Measurements from ENCODE around the gene FGD3. TPM values are rescaled to one million over a fixed set of nuclear protein-coding genes. Genes with fewer than 3 reads are reported as not detected.

Gene FGD3
- polyA plus RNA-seq, 1 experiment = not detected

DNA sequence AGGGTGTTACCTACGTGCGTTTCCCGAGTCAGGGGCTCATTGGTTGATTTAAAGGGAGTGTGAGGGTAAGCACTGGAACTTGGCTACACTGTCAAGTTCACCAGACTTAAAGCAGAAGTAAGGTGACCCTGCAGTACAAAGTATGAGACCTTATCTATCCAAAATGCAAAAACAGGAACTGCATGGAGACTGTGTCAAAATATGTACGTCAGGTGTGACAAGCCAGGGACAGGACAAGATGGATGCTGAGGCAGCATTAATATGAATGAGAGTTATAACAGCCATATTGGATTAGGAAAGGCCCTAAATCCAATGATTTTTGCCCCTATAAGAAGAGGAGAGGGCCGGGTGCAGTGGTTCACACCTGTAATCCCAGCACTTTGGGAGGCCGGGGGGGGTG, 95.8 kb downstream of the FGD3 start:
- ChIA-PET POLR2A (no interaction called here), CTCF (no interaction called here)
- no peaks in the 10 kb centered on the region; the same call in none of the 2 replicates for H3K9me3 ChIP-seq (ENCODE audit: control insufficient read depth, insufficient read depth, low read length)
- no peaks in the 10 kb centered on the region for H3K27me3 ChIP-seq (ENCODE audit: control insufficient read depth, insufficient read depth, low read length)
- no peak for DNase-seq (ENCODE audit: low read depth, low spot score)
- no peak overlapping the region for H3K27ac ChIP-seq (ENCODE audit: low read depth, low read length)
- H3K4me3 ChIP-seq (ENCODE audit: low read depth, low read length) = no peak overlapping the region
- TF ChIP-seq, protein P1, sequence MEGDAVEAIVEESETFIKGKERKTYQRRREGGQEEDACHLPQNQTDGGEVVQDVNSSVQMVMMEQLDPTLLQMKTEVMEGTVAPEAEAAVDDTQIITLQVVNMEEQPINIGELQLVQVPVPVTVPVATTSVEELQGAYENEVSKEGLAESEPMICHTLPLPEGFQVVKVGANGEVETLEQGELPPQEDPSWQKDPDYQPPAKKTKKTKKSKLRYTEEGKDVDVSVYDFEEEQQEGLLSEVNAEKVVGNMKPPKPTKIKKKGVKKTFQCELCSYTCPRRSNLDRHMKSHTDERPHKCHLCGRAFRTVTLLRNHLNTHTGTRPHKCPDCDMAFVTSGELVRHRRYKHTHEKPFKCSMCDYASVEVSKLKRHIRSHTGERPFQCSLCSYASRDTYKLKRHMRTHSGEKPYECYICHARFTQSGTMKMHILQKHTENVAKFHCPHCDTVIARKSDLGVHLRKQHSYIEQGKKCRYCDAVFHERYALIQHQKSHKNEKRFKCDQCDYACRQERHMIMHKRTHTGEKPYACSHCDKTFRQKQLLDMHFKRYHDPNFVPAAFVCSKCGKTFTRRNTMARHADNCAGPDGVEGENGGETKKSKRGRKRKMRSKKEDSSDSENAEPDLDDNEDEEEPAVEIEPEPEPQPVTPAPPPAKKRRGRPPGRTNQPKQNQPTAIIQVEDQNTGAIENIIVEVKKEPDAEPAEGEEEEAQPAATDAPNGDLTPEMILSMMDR (IDR thresholded peaks at IDR 0.05; ENCODE audit: low read depth, low read length) = no peak

GRCh38 chr9:93045521-93045920, 98.2 kb downstream of the FGD3 start:
- no peaks in the 10 kb centered on the region; the same call in none of the 2 replicates for H3K9me3 ChIP-seq (ENCODE audit: control insufficient read depth, insufficient read depth, low read length)
- H3K4me3 ChIP-seq (ENCODE audit: low read depth, low read length) = no peak overlapping the region
- TF ChIP-seq, protein P1 (IDR thresholded peaks at IDR 0.05; ENCODE audit: low read depth, low read length) = no peak
- H3K27me3 ChIP-seq (ENCODE audit: control insufficient read depth, insufficient read depth, low read length) = no peaks in the 10 kb centered on the region
- DNase-seq (ENCODE audit: low read depth, low spot score) = no peak
- ChIA-PET CTCF (no interaction called here), POLR2A (no interaction called here)
- H3K27ac ChIP-seq (ENCODE audit: low read depth, low read length) = no peak overlapping the region

DNA sequence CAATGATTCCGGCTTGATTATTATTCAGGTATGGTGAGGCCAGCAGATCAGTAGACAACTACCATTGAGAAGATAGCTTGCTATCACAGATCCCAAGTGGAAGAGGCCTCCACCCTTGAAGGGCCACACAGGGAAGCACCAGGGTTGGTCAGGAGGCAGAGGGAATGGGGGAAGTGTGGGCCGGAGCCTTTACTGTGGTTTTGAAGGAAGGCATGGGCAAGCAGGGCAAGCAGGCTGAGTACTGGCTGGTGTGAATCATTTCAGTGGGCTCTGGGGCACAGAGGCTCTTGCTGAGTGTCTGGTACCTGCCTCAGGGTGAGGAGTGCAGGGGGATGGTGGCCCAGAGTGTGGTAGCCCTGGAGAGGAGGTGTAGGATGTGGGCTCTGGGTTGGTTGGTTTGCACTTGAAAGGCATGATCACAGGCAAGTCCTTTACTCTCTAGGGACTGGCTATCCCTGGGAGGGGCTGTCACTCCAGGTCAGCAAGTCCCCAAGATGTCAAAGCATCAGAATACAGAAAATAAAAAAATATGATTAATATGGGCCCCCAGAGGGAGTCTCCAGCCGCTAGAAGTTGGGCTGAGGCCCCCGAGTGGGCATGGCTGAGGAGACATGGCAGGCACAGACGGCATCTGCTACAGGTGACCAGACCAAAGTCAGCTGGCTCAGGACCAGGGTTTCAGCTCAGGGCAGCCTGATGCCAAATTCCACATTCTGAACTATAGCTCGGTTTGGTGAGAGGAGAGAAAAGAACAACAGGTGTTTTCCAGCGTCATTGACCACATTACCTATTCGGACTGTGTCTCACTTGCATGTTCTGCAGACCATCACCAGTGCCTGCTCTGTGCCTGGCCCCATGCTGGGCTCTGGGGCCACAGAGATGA, 101.5 kb downstream of the FGD3 start:
- TF ChIP-seq, protein P1 (IDR thresholded peaks at IDR 0.05; ENCODE audit: low read depth, low read length) = no peak
- POLR2A ChIA-PET = no interaction called here
- Histone ChIP-seq H3K9me3 (ENCODE audit: control insufficient read depth, insufficient read depth, low read length) (no peaks in the 10 kb centered on the region; the same call in 1 of the 2 replicates), H3K27ac (ENCODE audit: low read depth, low read length) (no peak overlapping the region), H3K27me3 (ENCODE audit: control insufficient read depth, insufficient read depth, low read length) (peaks cover 6% of the 10 kb centered on the region), H3K4me3 (ENCODE audit: low read depth, low read length) (no peak overlapping the region)
- DNase-seq (ENCODE audit: low read depth, low spot score) = no peak
- CTCF ChIA-PET = no interaction called here

DNA sequence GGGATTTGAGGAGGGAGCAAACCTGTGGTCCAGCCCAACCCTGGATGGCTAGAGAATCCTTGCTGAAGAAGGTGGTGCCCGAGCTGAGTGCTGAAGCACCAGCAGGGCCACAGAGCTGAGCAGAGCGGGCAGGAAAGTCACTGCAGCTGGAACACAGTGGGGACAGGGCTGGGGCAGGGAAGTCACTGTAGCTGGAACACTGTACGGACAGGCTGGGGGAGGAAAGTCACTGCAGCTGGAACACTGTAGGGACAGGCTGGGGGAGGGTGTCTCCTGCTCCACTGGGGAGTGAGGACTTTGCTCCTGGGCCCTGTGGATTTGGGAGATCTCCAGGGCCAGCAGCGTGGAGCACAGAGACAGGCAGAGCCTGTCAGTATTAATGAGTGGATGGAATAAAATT, 102.2 kb downstream of the FGD3 start:
- H3K9me3 ChIP-seq (ENCODE audit: control insufficient read depth, insufficient read depth, low read length) = no peaks in the 10 kb centered on the region; the same call in 1 of the 2 replicates
- H3K27ac ChIP-seq (ENCODE audit: low read depth, low read length) = no peak overlapping the region
- peaks cover 7% of the 10 kb centered on the region for H3K27me3 ChIP-seq (ENCODE audit: control insufficient read depth, insufficient read depth, low read length)
- TF ChIP-seq, protein P1 (IDR thresholded peaks at IDR 0.05; ENCODE audit: low read depth, low read length) = no peak
- DNase-seq (ENCODE audit: low read depth, low spot score) = no peak
- CTCF ChIA-PET = no interaction called here
- POLR2A ChIA-PET = no interaction called here
- no peak overlapping the region for H3K4me3 ChIP-seq (ENCODE audit: low read depth, low read length)

DNA sequence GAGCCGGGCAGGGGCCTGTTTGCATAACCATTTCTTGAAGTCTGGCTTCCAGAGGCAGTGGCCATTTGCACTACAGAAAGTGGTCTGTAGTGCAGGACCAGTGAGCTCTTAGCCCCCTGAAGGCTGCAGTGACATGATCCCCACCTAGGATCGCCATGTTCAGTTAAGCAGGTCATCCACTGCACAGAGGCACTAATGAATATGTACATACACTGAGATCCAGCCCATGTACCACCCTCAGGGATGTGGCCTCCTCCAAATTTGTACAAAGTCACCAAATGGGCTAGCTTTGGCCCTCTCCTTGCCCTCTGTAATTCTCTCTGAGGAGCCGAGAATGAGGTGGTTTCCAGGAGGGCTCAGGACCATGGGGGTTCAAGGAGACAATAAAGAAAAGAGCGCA, 102.9 kb downstream of the FGD3 start:
- DNase-seq (ENCODE audit: low read depth, low spot score) = no peak
- POLR2A ChIA-PET = no interaction called here
- CTCF ChIA-PET = interaction anchor here (1.1 kb wide), 1 partner anchor 255 kb away, joined by 3 read pairs; no protein-coding TSS in a partner anchor
- no peaks in the 10 kb centered on the region; the same call in 1 of the 2 replicates for H3K9me3 ChIP-seq (ENCODE audit: control insufficient read depth, insufficient read depth, low read length)
- H3K4me3 ChIP-seq (ENCODE audit: low read depth, low read length) = no peak overlapping the region
- H3K27ac ChIP-seq (ENCODE audit: low read depth, low read length) = no peak overlapping the region
- peaks cover 7% of the 10 kb centered on the region for H3K27me3 ChIP-seq (ENCODE audit: control insufficient read depth, insufficient read depth, low read length)
- TF ChIP-seq, protein P1 (IDR thresholded peaks at IDR 0.05; ENCODE audit: low read depth, low read length) = no peak
